Measurements from ENCODE around the gene PTRH1. TPM values are rescaled to one million over a fixed set of nuclear protein-coding genes. Genes with fewer than 3 reads are reported as not detected.

The PTRH1 gene
- total and polyA plus RNA-seq, 2 of the 13 experiments (the other 11 are each of a cell fraction or from before 2014, with no cell fraction given): 4.0 to 10.4 TPM

- TF ChIP-seq ZNF563 (CRISPR knock-in tag; IDR thresholded peaks at IDR 0.05) (no peak), THYN1 (CRISPR knock-in tag; IDR thresholded peaks at IDR 0.05; ENCODE audit: borderline replicate concordance, low read depth) (no peak), IRF2 (CRISPR knock-in tag; IDR thresholded peaks at IDR 0.05) (no peak), ZSCAN21 (CRISPR knock-in tag; IDR thresholded peaks at IDR 0.05; ENCODE audit: borderline replicate concordance) (no peak), ZNF557 (CRISPR knock-in tag; IDR thresholded peaks at IDR 0.05) (0 out of 2 replicates have a peak, but pooled peaks have one; percentile 39), ZNF354B (CRISPR knock-in tag; IDR thresholded peaks at IDR 0.05) (0 out of 2 replicates have a peak, but pooled peaks have one; percentile 55), ZNF660 (CRISPR knock-in tag; IDR thresholded peaks at IDR 0.05; ENCODE audit: borderline replicate concordance, low read depth) (no peak), ZNF251 (CRISPR knock-in tag; IDR thresholded peaks at IDR 0.05) (no peak), TBL1XR1 (IDR thresholded peaks at IDR 0.05; ENCODE audit: borderline replicate concordance, low read length, partially characterized antibody) (no peak), ZHX2 (IDR thresholded peaks at IDR 0.05; ENCODE audit: low read depth) (peak; percentile 96), ZHX2 (CRISPR knock-in tag; IDR thresholded peaks at IDR 0.05; ENCODE audit: borderline replicate concordance) (no peak), KLF9 (CRISPR knock-in tag; IDR thresholded peaks at IDR 0.05; ENCODE audit: low read depth) (peak; percentile 86), ZC3H13 (CRISPR knock-in tag; IDR thresholded peaks at IDR 0.05) (no peak), RBFOX2 (IDR thresholded peaks at IDR 0.05; ENCODE audit: low read depth, low read length) (peak; percentile 69; the same call in 1 of the 2 replicates), KLF15 (CRISPR knock-in tag; IDR thresholded peaks at IDR 0.05; ENCODE audit: borderline replicate concordance) (no peak), ZNF264 (CRISPR knock-in tag; IDR thresholded peaks at IDR 0.05) (peak; percentile 55; the same call in 1 of the 2 replicates), ZNF788 (CRISPR knock-in tag; IDR thresholded peaks at IDR 0.05; ENCODE audit: borderline replicate concordance) (peak; percentile 63; the same call in 1 of the 2 replicates), ZNF564 (CRISPR knock-in tag; IDR thresholded peaks at IDR 0.05) (no peak), ZNF879 (CRISPR knock-in tag; IDR thresholded peaks at IDR 0.05) (no peak)
- TF ChIP-seq, protein P1, sequence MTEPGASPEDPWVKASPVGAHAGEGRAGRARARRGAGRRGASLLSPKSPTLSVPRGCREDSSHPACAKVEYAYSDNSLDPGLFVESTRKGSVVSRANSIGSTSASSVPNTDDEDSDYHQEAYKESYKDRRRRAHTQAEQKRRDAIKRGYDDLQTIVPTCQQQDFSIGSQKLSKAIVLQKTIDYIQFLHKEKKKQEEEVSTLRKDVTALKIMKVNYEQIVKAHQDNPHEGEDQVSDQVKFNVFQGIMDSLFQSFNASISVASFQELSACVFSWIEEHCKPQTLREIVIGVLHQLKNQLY (CRISPR knock-in tag; IDR thresholded peaks at IDR 0.05): no peak
- TF ChIP-seq, protein P2, sequence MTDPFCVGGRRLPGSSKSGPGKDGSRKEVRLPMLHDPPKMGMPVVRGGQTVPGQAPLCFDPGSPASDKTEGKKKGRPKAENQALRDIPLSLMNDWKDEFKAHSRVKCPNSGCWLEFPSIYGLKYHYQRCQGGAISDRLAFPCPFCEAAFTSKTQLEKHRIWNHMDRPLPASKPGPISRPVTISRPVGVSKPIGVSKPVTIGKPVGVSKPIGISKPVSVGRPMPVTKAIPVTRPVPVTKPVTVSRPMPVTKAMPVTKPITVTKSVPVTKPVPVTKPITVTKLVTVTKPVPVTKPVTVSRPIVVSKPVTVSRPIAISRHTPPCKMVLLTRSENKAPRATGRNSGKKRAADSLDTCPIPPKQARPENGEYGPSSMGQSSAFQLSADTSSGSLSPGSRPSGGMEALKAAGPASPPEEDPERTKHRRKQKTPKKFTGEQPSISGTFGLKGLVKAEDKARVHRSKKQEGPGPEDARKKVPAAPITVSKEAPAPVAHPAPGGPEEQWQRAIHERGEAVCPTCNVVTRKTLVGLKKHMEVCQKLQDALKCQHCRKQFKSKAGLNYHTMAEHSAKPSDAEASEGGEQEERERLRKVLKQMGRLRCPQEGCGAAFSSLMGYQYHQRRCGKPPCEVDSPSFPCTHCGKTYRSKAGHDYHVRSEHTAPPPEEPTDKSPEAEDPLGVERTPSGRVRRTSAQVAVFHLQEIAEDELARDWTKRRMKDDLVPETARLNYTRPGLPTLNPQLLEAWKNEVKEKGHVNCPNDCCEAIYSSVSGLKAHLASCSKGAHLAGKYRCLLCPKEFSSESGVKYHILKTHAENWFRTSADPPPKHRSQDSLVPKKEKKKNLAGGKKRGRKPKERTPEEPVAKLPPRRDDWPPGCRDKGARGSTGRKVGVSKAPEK (CRISPR knock-in tag; IDR thresholded peaks at IDR 0.05; ENCODE audit: borderline replicate concordance): no peak
Measured at GRCh38 chr9:127715470-127716337, at the start of gene PTRH1, which contains the start of gene TTC16 (continued).
